Upper lobe of right lung (tissue), 1 donor: ENCODE measurements around the gene ZNF670. TPM values are rescaled to one million over a fixed set of nuclear protein-coding genes. Genes with fewer than 3 reads are reported as not detected.
A peak's percentile ranks its signal among the peaks of the same experiment; 100 is the strongest.

Experiments
- ATAC-seq: fragments of 200-7000 bp; cut with Tn5 transposase; one replicate; pipeline ENCODE4 v1.9.1; 2020; ENCODE audit warnings: mild to moderate bottlenecking, moderate library complexity
- DNase-seq: peaks from one replicate; pipeline ENCODE4 v3.0.0-alpha.2; 2020
- H3K27ac ChIP-seq: fragments of 200-600 bp; one replicate; pipeline ENCODE4 v1.8.0; 2022
- H3K27me3 ChIP-seq: fragments of 200-600 bp; one replicate; pipeline ENCODE4 v1.8.0; 2022; ENCODE audit warnings: mild to moderate bottlenecking
- H3K36me3 ChIP-seq: fragments of 200-600 bp; one replicate; pipeline ENCODE4 v1.8.0; 2022
- H3K4me1 ChIP-seq: fragments of 200-600 bp; one replicate; pipeline ENCODE4 v1.8.0; 2022
- H3K4me3 ChIP-seq: fragments of 200-600 bp; one replicate; pipeline ENCODE4 v1.8.0; 2022; ENCODE audit warnings: mild to moderate bottlenecking
- H3K9me3 ChIP-seq: fragments of 200-600 bp; one replicate; pipeline ENCODE4 v1.8.0; 2022
- intact Hi-C: fragments of 100-400 bp; cut with DNase I; formaldehyde crosslinking; loops from one replicate; pipeline ENCODE4 v1.11.0; 2022
- total RNA-seq: library from RNA; stranded (reverse); fragmentation: NEBNext Ultra II Directional; extraction: Animal tissue kit (Norgen Biotek cat#: 25700); gene quantifications from one replicate; pipeline ENCODE4 v1.2.1, GENCODE V29; 2021
- TF ChIP-seq, protein P1 (sequence below): fragments of 200-600 bp; IDR thresholded peaks from one replicate; pipeline ENCODE4 v1.8.0; 2022; ENCODE audit warnings: antibody characterized with exemption
- donor health status: DM: no; HTN: yes; CAD: no; lungs with severe emphysema.

Gene ZNF670
- total RNA-seq, 1 donor from 2014 or later: 3.2 TPM

DNA sequence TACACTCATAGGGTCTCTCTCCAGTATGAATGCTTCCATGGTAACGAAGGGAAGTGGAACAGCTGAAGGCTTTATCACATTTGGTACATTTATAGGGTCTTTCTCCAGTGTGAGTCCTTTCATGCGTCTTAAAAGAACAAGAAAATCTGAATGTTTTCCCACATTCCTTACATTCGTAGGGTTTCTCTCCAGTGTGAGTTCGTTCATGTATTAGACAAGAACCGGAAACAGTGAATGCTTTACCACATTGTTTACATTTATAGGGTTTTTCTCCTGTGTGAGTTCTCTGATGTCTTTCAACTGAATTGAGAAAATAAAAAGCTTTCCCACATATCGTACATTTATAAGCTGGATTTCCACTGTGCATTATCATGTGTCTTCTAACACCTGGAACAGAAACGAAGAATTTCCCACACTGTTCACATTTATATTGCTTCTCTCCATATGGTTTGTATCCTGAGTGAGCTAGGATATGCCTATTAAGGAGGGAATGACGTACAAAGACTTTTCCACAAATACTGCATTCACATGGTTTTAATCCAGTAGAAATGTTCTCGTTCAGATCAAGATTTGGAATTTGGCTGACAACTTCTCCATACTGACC, 22.2 kb upstream of the ZNF670 start:
- intact Hi-C loops: no loop called here
- DNase-seq (no peak), ATAC-seq (no peak)
- H3K27me3 ChIP-seq: no peaks in the 10 kb centered on the region
- TF ChIP-seq, protein P1, sequence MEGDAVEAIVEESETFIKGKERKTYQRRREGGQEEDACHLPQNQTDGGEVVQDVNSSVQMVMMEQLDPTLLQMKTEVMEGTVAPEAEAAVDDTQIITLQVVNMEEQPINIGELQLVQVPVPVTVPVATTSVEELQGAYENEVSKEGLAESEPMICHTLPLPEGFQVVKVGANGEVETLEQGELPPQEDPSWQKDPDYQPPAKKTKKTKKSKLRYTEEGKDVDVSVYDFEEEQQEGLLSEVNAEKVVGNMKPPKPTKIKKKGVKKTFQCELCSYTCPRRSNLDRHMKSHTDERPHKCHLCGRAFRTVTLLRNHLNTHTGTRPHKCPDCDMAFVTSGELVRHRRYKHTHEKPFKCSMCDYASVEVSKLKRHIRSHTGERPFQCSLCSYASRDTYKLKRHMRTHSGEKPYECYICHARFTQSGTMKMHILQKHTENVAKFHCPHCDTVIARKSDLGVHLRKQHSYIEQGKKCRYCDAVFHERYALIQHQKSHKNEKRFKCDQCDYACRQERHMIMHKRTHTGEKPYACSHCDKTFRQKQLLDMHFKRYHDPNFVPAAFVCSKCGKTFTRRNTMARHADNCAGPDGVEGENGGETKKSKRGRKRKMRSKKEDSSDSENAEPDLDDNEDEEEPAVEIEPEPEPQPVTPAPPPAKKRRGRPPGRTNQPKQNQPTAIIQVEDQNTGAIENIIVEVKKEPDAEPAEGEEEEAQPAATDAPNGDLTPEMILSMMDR: no peak
- H3K4me3 ChIP-seq: no peak overlapping the region
- peaks cover 18% of the 10 kb centered on the region for H3K4me1 ChIP-seq
- no peak overlapping the region for H3K27ac ChIP-seq
- peaks cover 23% of the 10 kb centered on the region for H3K36me3 ChIP-seq
- H3K9me3 ChIP-seq: peaks cover 46% of the 10 kb centered on the region

DNA sequence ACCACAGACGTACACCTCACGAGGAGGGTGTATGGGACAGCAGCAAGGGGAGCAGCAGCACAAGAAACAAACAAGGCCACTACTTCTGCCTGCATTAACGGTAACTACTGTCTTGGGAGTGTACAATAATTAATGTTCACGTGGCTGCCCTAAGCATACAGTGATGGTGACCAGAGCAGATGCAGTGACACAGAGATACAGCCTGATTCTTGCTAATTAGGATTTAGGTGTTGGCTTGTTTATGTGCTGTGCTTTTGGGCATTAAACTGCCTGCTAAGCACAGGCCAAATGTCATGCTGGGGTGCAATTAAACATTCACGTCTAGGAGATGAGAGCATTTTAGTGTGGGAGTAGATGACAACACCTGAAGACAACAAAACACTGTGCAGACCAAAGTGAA, 18.3 kb upstream of the ZNF670 start:
- peaks cover 50% of the 10 kb centered on the region for H3K9me3 ChIP-seq
- no peaks in the 10 kb centered on the region for H3K4me1 ChIP-seq
- TF ChIP-seq, protein P1: no peak
- H3K27ac ChIP-seq: no peak overlapping the region
- H3K27me3 ChIP-seq: no peaks in the 10 kb centered on the region
- H3K36me3 ChIP-seq: peaks cover 20% of the 10 kb centered on the region
- no peak for DNase-seq
- intact Hi-C loops: no loop called here
- no peak overlapping the region for H3K4me3 ChIP-seq
- no peak for ATAC-seq

DNA sequence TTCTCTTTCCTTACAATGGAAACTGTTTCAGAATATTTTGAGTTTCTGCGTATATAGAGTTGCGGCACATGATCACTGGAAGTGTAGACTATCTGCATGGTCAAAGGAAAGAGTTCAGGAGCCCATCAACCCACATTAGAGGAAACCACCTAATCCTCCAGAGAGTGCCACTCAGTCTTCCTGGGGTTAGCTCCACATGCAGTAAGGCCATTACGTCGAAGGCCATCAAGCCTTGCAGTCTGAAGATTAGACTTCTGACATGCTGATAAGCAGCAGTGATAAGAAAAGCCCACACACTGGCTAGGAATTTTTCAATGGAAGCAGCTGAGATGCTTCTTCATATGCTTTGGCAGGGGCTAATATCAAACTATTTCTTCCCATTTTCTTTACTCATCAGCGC, 17.9 kb upstream of the ZNF670 start:
- TF ChIP-seq, protein P1: no peak
- H3K4me1 ChIP-seq: no peaks in the 10 kb centered on the region
- H3K36me3 ChIP-seq: peaks cover 16% of the 10 kb centered on the region
- intact Hi-C loops: no loop called here
- H3K9me3 ChIP-seq: peaks cover 45% of the 10 kb centered on the region
- no peak overlapping the region for H3K27ac ChIP-seq
- H3K4me3 ChIP-seq: no peak overlapping the region
- DNase-seq (no peak), ATAC-seq (no peak)
- no peaks in the 10 kb centered on the region for H3K27me3 ChIP-seq

DNA sequence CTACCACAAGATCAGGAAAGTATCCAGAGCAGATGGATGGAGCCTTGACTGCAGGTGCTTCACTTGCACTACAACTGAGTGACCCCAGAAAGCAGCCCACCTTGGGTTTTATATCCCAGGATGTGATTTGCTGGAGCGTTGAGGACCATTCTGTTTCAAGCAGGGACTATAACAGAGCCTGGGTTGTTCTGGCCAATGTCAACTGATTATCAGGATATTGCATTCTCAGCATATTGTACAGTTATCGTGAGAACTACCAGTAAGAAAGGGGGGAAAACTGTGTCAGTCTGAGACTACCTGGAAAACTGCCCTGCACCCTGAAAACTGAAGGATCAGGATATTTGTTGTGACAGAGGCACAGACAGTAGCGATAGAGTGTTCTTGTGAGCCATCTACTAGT, 17.5 kb upstream of the ZNF670 start:
- Histone ChIP-seq H3K27ac (no peak overlapping the region), H3K27me3 (no peaks in the 10 kb centered on the region), H3K4me1 (no peaks in the 10 kb centered on the region), H3K4me3 (no peak overlapping the region), H3K9me3 (peaks cover 41% of the 10 kb centered on the region), H3K36me3 (peaks cover 12% of the 10 kb centered on the region)
- no peak for ATAC-seq
- TF ChIP-seq, protein P1: no peak
- DNase-seq: no peak
- intact Hi-C loops: no loop called here

DNA sequence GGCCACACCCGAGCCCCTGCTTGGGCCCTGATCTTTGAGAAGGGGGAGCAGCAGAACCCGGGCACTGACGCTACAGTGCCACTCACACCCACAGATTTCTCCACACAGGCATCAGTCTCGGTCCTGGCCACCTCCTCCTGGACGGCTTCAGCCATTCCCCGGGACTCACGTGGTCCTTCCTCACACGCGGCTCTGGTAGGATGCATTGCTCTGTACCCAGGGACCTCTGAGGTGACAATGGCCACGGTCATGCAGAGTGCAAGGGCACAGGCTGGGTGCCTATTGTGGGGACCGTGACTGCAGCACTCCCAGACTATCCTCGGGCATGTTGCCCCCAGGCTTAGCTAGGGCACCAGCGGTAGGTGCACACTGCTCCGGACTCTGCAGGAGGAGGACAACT, 11.8 kb upstream of the ZNF670 start:
- ATAC-seq: peak; percentile 32
- Histone ChIP-seq H3K27me3 (no peaks in the 10 kb centered on the region), H3K4me3 (no peak overlapping the region), H3K36me3 (no peaks in the 10 kb centered on the region), H3K9me3 (peaks cover 3% of the 10 kb centered on the region), H3K4me1 (no peaks in the 10 kb centered on the region), H3K27ac (no peak overlapping the region)
- TF ChIP-seq, protein P1: no peak
- intact Hi-C loops: no loop called here
- no peak for DNase-seq
